Ishikawa (cell line): ENCODE measurements around the gene IZUMO1.

ENCODE experiments used
- CEBPB ChIP-seq: IDR thresholded peaks from 2 replicates; pipeline ENCODE4 v1.6.1; 2012
- CREB1 ChIP-seq: IDR thresholded peaks from 2 replicates; pipeline ENCODE4 v1.6.1; 2012; ENCODE audit warnings: low read depth
- EGR1 ChIP-seq: IDR thresholded peaks from 2 replicates; pipeline ENCODE4 v1.6.1; 2012
- EP300 ChIP-seq: IDR thresholded peaks from 2 replicates; pipeline ENCODE4 v1.6.1; 2012; ENCODE audit warnings: borderline replicate concordance
- FOXM1 ChIP-seq: IDR thresholded peaks from 2 replicates; pipeline ENCODE4 v1.6.1; 2012; ENCODE audit warnings: low read depth, borderline replicate concordance
- MAX ChIP-seq: IDR thresholded peaks from 2 replicates; pipeline ENCODE4 v1.6.1; 2012
- RAD21 ChIP-seq: IDR thresholded peaks from 2 replicates; pipeline ENCODE4 v1.6.1; 2012; ENCODE audit warnings: low read depth
- REST ChIP-seq: IDR thresholded peaks from 2 replicates; pipeline ENCODE4 v1.6.1; 2012; ENCODE audit warnings: low read depth, mild to moderate bottlenecking
- TAF1 ChIP-seq: IDR thresholded peaks from 2 replicates; pipeline ENCODE4 v1.6.1; 2012; ENCODE audit warnings: low read depth, mild to moderate bottlenecking
- TCF12 ChIP-seq: IDR thresholded peaks from 2 replicates; pipeline ENCODE4 v1.6.1; 2012; ENCODE audit warnings: low read depth
- YY1 ChIP-seq: IDR thresholded peaks from 2 replicates; pipeline ENCODE4 v1.6.1; 2012; ENCODE audit warnings: low read depth
- ZBTB7A ChIP-seq: IDR thresholded peaks from 2 replicates; pipeline ENCODE4 v1.6.1; 2012; ENCODE audit warnings: low read depth

- TF ChIP-seq MAX, result peak; percentile 63
- TF ChIP-seq EP300, result no peak
- no peak for TF ChIP-seq YY1
- no peak for TF ChIP-seq FOXM1
- TF ChIP-seq TAF1, result peak; percentile 44; the same call in 1 of the 2 replicates
- TF ChIP-seq REST, result no peak
- TF ChIP-seq RAD21, result no peak; the same call in 1 of the 2 replicates
- 0 out of 2 replicates have a peak, but pooled peaks have one; percentile 15 for TF ChIP-seq TCF12
- 0 out of 2 replicates have a peak, but pooled peaks have one; percentile 30 for TF ChIP-seq CREB1
- TF ChIP-seq EGR1, result no peak
- TF ChIP-seq CEBPB, result no peak
- TF ChIP-seq ZBTB7A, result peak; percentile 31; the same call in 1 of the 2 replicates
These were observed 32.6 kb downstream of the IZUMO1 start for GRCh38 chr19:48713864-48714755.
